ENCODE measurements around the gene LARGE1.

Gene LARGE1

DNA sequence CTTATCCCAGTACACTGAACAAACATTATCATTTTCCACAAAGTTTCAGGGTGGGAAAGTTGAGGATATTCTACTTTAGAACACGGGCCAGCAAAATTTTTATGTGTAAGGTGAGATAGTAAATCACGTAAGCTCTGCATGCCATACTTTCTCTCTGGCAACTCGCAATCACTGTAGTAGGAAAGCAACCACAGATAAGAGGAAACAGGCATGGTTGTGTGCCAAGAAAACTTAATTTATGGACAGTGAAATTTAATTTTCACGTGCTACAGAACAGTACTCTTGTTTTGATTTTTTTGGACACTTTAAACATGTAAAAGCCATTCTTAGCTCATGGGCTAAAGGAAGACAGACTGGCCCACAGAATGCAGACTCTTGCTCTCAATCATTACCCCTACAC lies 82.5 kb downstream of the LARGE1 start:
- FAIRE-seq, result no peak
- TF ChIP-seq POU2F2 (IDR thresholded peaks at IDR 0.05; ENCODE audit: low read depth, low read length), result no peak
- no peak for TF ChIP-seq POLR2AphosphoS5 (IDR thresholded peaks at IDR 0.05; ENCODE audit: low read depth, low read length)
- TF ChIP-seq POLR2A (IDR thresholded peaks at IDR 0.05; ENCODE audit: low read depth, low read length), result no peak
- no peak for TF ChIP-seq SPI1 (IDR thresholded peaks at IDR 0.05; ENCODE audit: low read depth, low read length)
- no peak for TF ChIP-seq PAX5 (IDR thresholded peaks at IDR 0.05; ENCODE audit: insufficient read depth, low read length, severe bottlenecking)
- TF ChIP-seq TAF1 (IDR thresholded peaks at IDR 0.05; ENCODE audit: low read depth, low read length), result no peak
- no peak for DNase-seq (ENCODE audit: insufficient read length, low spot score)

- DNase-seq (ENCODE audit: insufficient read length, low spot score) (no peak), FAIRE-seq (no peak)
- TF ChIP-seq POLR2A (IDR thresholded peaks at IDR 0.05; ENCODE audit: low read depth, low read length) (no peak), PAX5 (IDR thresholded peaks at IDR 0.05; ENCODE audit: insufficient read depth, low read length, severe bottlenecking) (no peak), POLR2AphosphoS5 (IDR thresholded peaks at IDR 0.05; ENCODE audit: low read depth, low read length) (no peak), TAF1 (IDR thresholded peaks at IDR 0.05; ENCODE audit: low read depth, low read length) (no peak), POU2F2 (IDR thresholded peaks at IDR 0.05; ENCODE audit: low read depth, low read length) (no peak), SPI1 (IDR thresholded peaks at IDR 0.05; ENCODE audit: low read depth, low read length) (no peak)
Measured at GRCh38 chr22:33835265-33835664, 85.0 kb downstream of the LARGE1 start.

DNA sequence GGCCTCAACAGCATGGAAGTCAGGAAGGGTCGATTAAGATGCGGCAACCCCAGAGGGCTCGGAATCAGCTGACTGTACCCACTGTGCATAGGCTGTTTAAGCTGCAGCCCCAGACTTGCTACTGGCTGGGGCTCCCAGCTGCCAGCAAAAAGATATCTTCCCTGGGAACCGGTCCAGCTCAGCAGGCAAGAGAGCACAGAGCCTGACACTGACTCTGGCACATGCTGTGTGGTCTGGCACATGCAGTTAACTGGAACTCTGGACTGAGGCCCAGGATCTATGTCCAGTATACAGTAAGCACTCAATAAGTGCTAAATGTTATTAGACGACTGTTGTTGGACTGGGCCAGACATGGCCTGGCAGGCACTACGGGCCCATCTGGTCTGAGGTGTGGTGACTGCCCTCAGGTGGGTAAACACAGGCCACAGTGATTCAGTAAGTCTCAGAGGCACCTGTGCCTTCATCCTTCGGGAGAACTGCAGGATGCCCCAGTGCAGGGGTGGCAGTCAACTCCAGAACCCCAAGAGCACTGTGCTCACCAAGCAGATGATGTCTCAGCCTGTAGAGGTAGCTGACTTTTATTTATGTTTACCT lies 87.6 kb downstream of the LARGE1 start:
- no peak for FAIRE-seq

GRCh38 chr22:33831651-33832050 lies 88.6 kb downstream of the LARGE1 start:
- no peak for FAIRE-seq
- DNase-seq (ENCODE audit: insufficient read length, low spot score), result no peak
- TF ChIP-seq PAX5 (IDR thresholded peaks at IDR 0.05; ENCODE audit: insufficient read depth, low read length, severe bottlenecking) (no peak), POLR2AphosphoS5 (IDR thresholded peaks at IDR 0.05; ENCODE audit: low read depth, low read length) (no peak), POLR2A (IDR thresholded peaks at IDR 0.05; ENCODE audit: low read depth, low read length) (no peak), POU2F2 (IDR thresholded peaks at IDR 0.05; ENCODE audit: low read depth, low read length) (no peak), TAF1 (IDR thresholded peaks at IDR 0.05; ENCODE audit: low read depth, low read length) (no peak)

More for the DNA sequence above, 87.6 kb downstream of the LARGE1 start:
- DNase-seq (ENCODE audit: insufficient read length, low spot score), result no peak
- TF ChIP-seq POLR2A (IDR thresholded peaks at IDR 0.05; ENCODE audit: low read depth, low read length) (no peak), TAF1 (IDR thresholded peaks at IDR 0.05; ENCODE audit: low read depth, low read length) (no peak), SPI1 (IDR thresholded peaks at IDR 0.05; ENCODE audit: low read depth, low read length) (no peak), POU2F2 (IDR thresholded peaks at IDR 0.05; ENCODE audit: low read depth, low read length) (no peak), POLR2AphosphoS5 (IDR thresholded peaks at IDR 0.05; ENCODE audit: low read depth, low read length) (no peak), PAX5 (IDR thresholded peaks at IDR 0.05; ENCODE audit: insufficient read depth, low read length, severe bottlenecking) (no peak)

DNA sequence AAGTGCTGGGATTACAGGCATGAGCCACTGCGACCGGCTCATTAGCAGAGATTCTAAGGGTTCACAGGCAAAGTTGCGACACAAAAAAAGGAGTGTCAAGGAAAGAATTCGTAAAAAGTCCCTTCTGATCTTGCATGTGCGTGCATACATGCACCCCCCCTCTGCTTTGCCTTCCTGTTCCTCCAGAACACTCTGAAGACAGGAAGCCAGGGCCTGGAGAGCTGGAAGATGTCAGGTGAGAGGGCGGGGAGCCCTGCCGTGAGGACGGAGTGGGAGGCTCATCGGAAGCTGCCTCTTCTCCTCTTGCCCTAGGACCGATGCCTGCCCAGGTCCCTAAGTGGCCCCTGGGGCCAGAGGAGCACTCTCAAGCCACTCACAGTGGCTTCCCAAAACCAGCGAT lies 89.1 kb downstream of the LARGE1 start:
- TF ChIP-seq POU2F2 (IDR thresholded peaks at IDR 0.05; ENCODE audit: low read depth, low read length), result no peak
- FAIRE-seq (no peak), DNase-seq (ENCODE audit: insufficient read length, low spot score) (no peak)

DNA sequence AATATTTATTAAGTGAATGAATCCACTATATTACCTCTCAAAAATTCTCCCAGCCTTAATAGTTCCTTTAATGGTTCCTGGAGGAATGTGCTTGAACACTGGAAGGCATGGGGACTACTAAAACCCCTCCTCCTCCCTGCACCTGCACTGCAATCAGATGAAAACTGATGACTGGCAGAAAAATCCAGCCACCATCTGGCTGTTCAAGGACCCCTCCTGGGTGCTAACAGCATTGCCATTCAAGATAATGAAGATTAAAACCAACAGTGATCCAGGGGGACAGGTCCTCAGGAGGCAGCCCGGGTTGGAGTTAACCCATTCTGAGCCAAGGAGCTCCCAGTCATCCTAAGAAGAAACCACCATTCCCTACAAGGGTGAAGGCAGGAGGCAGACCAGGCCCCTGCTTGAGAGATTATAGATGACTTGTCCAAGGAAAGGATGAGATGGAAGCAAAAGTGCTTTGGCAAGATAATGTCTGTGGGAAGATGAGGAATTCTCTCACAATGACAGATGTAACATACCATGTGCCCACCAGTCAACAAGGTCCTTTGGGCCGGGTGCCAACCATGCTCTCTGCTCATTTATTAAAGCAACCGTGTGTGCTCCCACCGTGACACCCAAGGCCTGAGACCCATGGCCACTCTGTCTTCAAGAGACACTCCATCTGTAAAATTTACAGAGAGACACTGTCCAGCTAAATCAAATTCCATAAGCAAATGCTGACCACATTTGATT lies 90.6 kb downstream of the LARGE1 start:
- FAIRE-seq (no peak), DNase-seq (ENCODE audit: insufficient read length, low spot score) (no peak)
- TF ChIP-seq POLR2AphosphoS5 (IDR thresholded peaks at IDR 0.05; ENCODE audit: low read depth, low read length), result no peak
- TF ChIP-seq POLR2A (IDR thresholded peaks at IDR 0.05; ENCODE audit: low read depth, low read length), result no peak
- no peak for TF ChIP-seq PAX5 (IDR thresholded peaks at IDR 0.05; ENCODE audit: insufficient read depth, low read length, severe bottlenecking)
- TF ChIP-seq TAF1 (IDR thresholded peaks at IDR 0.05; ENCODE audit: low read depth, low read length), result no peak
- TF ChIP-seq SPI1 (IDR thresholded peaks at IDR 0.05; ENCODE audit: low read depth, low read length), result no peak
- TF ChIP-seq POU2F2 (IDR thresholded peaks at IDR 0.05; ENCODE audit: low read depth, low read length), result no peak

GRCh38 chr22:33828302-33828701 lies 92.0 kb downstream of the LARGE1 start:
- no peak for TF ChIP-seq PAX5 (IDR thresholded peaks at IDR 0.05; ENCODE audit: insufficient read depth, low read length, severe bottlenecking)
- TF ChIP-seq SPI1 (IDR thresholded peaks at IDR 0.05; ENCODE audit: low read depth, low read length), result no peak
- no peak for DNase-seq (ENCODE audit: insufficient read length, low spot score)
- no peak for FAIRE-seq

DNA sequence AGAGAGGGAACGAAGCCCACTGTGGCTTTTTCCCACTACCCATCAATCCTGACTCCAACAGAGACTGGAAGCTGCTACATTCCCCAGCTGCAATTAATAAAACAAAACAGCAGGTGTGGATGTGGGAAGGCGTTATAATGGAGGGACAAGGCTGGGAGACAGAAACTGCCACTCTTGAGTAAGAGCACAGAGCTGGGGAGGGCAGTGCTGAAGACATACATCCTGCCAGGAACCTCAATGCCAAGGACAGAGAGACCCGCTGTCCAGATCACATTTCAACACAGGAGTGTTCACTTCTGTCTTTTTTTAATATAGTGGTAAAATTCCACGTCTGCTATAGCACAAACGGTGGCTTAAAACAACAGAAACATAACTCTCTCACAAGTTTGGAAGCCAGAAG lies 94.5 kb downstream of the LARGE1 start:
- TF ChIP-seq POLR2AphosphoS5 (IDR thresholded peaks at IDR 0.05; ENCODE audit: low read depth, low read length), result no peak
- no peak for TF ChIP-seq TAF1 (IDR thresholded peaks at IDR 0.05; ENCODE audit: low read depth, low read length)
- no peak for TF ChIP-seq PAX5 (IDR thresholded peaks at IDR 0.05; ENCODE audit: insufficient read depth, low read length, severe bottlenecking)
- no peak for TF ChIP-seq SPI1 (IDR thresholded peaks at IDR 0.05; ENCODE audit: low read depth, low read length)
- TF ChIP-seq POU2F2 (IDR thresholded peaks at IDR 0.05; ENCODE audit: low read depth, low read length), result no peak
- TF ChIP-seq POLR2A (IDR thresholded peaks at IDR 0.05; ENCODE audit: low read depth, low read length), result no peak
- DNase-seq (ENCODE audit: insufficient read length, low spot score) (no peak), FAIRE-seq (no peak)

GRCh38 chr22:33823552-33823951 lies 96.7 kb downstream of the LARGE1 start:
- FAIRE-seq, result no peak
- DNase-seq (ENCODE audit: insufficient read length, low spot score), result no peak
- TF ChIP-seq SPI1 (IDR thresholded peaks at IDR 0.05; ENCODE audit: low read depth, low read length) (no peak), POLR2AphosphoS5 (IDR thresholded peaks at IDR 0.05; ENCODE audit: low read depth, low read length) (no peak), TAF1 (IDR thresholded peaks at IDR 0.05; ENCODE audit: low read depth, low read length) (no peak), POLR2A (IDR thresholded peaks at IDR 0.05; ENCODE audit: low read depth, low read length) (no peak), POU2F2 (IDR thresholded peaks at IDR 0.05; ENCODE audit: low read depth, low read length) (no peak), PAX5 (IDR thresholded peaks at IDR 0.05; ENCODE audit: insufficient read depth, low read length, severe bottlenecking) (no peak)

DNA sequence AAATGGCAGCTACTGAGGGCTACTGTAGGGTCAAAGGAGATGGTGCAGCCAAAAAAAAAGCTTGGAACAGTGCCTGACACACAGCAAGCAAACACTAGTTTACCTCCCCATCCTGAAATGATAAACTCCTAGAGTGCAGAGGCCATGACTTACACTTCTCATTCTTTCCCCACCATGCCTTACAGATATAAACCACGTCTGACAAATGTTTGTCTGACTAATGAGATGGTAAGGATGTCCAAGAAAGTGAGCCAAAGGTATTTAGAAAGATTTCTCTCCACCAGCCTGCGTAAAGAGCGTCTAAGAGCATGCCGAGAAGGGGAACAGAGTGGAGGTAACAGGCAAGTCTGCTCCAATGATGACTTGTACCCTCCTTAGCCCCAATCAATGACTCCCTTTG lies 99.0 kb downstream of the LARGE1 start:
- DNase-seq (ENCODE audit: insufficient read length, low spot score) (no peak), FAIRE-seq (no peak)
- TF ChIP-seq POLR2AphosphoS5 (IDR thresholded peaks at IDR 0.05; ENCODE audit: low read depth, low read length), result no peak
- no peak for TF ChIP-seq TAF1 (IDR thresholded peaks at IDR 0.05; ENCODE audit: low read depth, low read length)
- TF ChIP-seq POU2F2 (IDR thresholded peaks at IDR 0.05; ENCODE audit: low read depth, low read length), result no peak
- no peak for TF ChIP-seq PAX5 (IDR thresholded peaks at IDR 0.05; ENCODE audit: insufficient read depth, low read length, severe bottlenecking)
- no peak for TF ChIP-seq SPI1 (IDR thresholded peaks at IDR 0.05; ENCODE audit: low read depth, low read length)
- no peak for TF ChIP-seq POLR2A (IDR thresholded peaks at IDR 0.05; ENCODE audit: low read depth, low read length)
